ENCODE results near the gene KMT2A.

The KMT2A gene

GRCh38 chr11:118488480-118489109, 52.3 kb downstream of the KMT2A start:
- FAIRE-seq: peak; percentile 97

GRCh38 chr11:118491041-118491440, 54.7 kb downstream of the KMT2A start:
- no peak for FAIRE-seq

GRCh38 chr11:118497831-118498230, 61.5 kb downstream of the KMT2A start:
- no peak for FAIRE-seq

DNA sequence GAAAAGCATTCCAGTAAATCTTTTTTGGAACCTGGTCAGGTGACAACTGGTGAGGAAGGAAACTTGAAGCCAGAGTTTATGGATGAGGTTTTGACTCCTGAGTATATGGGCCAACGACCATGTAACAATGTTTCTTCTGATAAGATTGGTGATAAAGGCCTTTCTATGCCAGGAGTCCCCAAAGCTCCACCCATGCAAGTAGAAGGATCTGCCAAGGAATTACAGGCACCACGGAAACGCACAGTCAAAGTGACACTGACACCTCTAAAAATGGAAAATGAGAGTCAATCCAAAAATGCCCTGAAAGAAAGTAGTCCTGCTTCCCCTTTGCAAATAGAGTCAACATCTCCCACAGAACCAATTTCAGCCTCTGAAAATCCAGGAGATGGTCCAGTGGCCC, 66.9 kb downstream of the KMT2A start:
- no peak for FAIRE-seq

GRCh38 chr11:118511601-118512000, 75.3 kb downstream of the KMT2A start:
- no peak for FAIRE-seq

DNA sequence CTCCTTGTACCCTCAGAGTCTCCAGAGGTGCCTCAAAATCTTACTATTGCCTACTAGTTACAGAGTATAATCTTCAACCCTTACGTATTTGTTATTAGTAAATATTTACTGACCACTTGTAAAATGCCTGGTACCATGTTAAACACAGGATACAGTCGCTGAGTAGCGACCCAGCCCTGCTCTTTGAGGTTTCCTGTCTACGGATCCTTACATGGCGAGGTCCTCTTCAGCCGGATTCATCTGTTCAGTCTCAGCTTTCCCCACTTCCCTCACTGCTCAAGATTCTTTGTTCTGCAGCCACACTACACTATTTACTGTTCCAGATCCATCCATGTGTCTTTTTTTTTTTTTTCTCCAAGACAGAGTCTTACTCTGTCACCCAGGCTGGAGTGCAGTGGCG, 77.8 kb downstream of the KMT2A start:
- FAIRE-seq: no peak

DNA sequence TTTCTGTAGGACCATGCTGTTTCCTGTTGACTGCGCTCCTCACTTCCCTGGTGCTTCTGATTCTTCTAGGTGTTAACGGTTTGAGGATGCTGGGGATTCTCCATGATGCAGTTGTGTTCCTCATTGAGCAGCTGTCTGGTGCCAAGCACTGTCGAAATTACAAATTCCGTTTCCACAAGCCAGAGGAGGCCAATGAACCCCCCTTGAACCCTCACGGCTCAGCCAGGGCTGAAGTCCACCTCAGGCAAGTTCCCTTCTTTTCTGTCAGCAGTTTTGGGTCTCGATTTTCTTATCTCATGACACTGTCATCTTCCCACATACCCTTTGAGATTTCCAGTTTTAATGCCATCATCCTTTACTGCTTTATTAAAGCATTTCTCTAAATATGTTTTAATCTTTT, 83.3 kb downstream of the KMT2A start:
- no peak for FAIRE-seq

- FAIRE-seq: no peak
Measured at GRCh38 chr11:118521892-118522311, 85.6 kb downstream of the KMT2A start.

DNA sequence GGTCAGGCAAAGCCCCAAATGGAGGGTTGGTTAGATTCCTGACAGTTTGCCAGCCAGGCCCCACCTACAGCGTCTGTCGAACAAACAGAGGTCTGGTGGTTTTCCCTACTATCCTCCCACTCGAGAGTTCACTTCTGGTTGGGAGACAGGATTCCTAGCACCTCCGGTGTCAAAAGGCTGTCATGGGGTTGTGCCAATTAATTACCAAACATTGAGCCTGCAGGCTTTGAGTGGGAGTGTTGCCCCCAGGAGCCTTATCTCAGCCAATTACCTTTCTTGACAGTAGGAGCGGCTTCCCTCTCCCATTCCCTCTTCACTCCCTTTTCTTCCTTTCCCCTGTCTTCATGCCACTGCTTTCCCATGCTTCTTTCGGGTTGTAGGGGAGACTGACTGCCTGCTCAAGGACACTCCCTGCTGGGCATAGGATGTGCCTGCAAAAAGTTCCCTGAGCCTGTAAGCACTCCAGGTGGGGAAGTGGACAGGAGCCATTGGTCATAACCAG, 86.3 kb downstream of the KMT2A start:
- FAIRE-seq: no peak

DNA sequence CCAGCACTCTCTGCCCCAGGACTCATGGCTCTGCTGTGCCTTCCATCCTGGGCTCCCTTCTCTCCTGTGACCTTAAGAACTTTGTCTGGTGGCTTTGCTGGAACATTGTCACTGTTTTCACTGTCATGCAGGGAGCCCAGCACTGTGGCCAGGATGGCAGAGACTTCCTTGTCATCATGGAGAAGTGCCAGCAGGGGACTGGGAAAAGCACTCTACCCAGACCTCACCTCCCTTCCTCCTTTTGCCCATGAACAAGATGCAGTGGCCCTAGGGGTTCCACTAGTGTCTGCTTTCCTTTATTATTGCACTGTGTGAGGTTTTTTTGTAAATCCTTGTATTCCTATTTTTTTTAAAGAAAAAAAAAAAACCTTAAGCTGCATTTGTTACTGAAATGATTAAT, 88.1 kb downstream of the KMT2A start:
- FAIRE-seq: no peak

DNA sequence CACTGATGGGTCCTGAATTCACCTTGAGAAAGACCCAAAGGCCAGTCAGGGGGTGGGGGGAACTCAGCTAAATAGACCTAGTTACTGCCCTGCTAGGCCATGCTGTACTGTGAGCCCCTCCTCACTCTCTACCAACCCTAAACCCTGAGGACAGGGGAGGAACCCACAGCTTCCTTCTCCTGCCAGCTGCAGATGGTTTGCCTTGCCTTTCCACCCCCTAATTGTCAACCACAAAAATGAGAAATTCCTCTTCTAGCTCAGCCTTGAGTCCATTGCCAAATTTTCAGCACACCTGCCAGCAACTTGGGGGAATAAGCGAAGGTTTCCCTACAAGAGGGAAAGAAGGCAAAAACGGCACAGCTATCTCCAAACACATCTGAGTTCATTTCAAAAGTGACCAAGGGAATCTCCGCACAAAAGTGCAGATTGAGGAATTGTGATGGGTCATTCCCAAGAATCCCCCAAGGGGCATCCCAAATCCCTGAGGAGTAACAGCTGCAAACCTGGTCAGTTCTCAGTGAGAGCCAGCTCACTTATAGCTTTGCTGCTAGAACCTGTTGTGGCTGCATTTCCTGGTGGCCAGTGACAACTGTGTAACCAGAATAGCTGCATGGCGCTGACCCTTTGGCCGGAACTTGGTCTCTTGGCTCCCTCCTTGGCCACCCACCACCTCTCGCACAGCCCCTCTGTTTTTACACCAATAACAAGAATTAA, 88.6 kb downstream of the KMT2A start:
- FAIRE-seq: no peak

DNA sequence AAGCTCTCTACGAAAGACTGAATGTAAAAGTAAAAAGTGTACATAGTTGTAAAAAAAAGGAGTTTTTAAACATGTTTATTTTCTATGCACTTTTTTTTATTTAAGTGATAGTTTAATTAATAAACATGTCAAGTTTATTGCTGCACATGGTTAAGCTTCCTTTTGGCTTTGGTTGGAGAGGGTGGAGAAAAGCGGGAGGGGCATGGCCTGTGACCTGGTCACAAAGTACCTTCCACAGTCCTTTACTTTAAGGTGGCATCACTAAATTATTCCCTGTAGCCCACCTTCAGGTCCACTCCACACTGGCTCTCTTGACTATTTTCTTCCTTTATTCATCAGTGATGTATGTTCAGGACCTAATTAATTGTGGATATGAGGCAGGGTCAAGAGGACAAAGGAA, 90.4 kb downstream of the KMT2A start:
- no peak for FAIRE-seq

DNA sequence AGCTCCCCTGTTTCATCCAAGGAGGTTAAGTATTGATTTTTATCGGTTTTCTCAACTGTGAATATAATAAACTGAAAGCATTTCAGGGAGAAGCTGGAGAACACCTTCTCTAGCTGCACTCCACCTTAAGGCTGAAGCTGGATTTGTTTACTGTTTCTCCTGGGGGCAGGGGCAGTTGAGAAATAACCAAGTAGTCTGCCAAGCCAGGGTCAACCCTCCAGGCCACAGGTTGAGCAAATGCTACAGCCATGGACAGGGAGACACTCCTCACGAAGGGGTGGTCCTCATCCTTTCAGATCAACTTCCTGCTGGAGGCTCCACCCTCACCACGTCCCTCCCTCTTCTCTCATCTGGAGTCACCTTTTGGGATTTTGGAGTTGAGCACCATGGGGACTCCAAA, 90.8 kb downstream of the KMT2A start, which contains the start of gene TTC36:
TSS of gene TTC36 (plus strand) at position 366 of the 400 bp plus-strand sequence. CDS start at position 387, 21 bp downstream.
- FAIRE-seq: no peak

GRCh38 chr11:118528511-118528910, 92.2 kb downstream of the KMT2A start:
- no peak for FAIRE-seq

GRCh38 chr11:118529584-118530175, 93.4 kb downstream of the KMT2A start:
- no peak for FAIRE-seq

DNA sequence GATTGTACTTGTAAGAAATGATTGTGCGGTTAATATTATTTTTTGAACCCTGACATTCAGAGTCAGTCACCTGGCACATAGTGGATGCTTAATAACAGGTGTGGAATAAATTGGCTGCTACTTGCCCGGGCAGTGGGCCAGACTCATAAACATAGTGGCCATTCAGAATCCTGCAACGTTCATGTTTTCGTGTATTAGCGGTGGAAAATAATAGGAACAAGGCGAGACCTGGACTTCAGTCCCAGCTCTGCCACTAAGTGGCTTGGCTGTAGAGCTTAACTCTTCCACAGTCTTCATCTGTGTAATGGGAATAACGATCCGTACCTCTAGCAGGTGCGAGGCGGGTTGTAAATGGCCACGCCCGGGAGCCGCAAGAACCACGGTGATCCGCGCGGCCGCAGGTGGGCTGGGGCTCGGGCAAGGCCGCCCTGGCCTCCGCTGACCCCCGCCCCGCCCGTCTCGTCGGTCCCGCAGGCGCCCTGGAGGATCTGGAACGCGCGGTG, 93.9 kb downstream of the KMT2A start:
- no peak for FAIRE-seq

- no peak for FAIRE-seq
Measured at GRCh38 chr11:118530683-118531596, 94.6 kb downstream of the KMT2A start, which contains the start of gene TMEM25. Gene TMEM25 (plus strand): TSS chr11:118531192. CDS start chr11:118531802, 610 bp downstream.

- no peak for FAIRE-seq
Measured at GRCh38 chr11:118531597-118532084, 95.3 kb downstream of the KMT2A start.

GRCh38 chr11:118532091-118532490, 95.8 kb downstream of the KMT2A start:
- no peak for FAIRE-seq

- no peak for FAIRE-seq
Measured at GRCh38 chr11:118532852-118533768, 96.8 kb downstream of the KMT2A start.
